Ovary (tissue), 3 donors: Measurements from ENCODE around the gene CCBE1.

ENCODE experiments used
- POLR2A ChIP-seq: fragments of 450-650 bp; IDR thresholded peaks from one replicate; pipeline ENCODE4 v1.6.1; 2017; ENCODE audit warnings: antibody characterized with exemption, mild to moderate bottlenecking, moderate library complexity
- TF ChIP-seq, protein P1 (sequence below), 3 donors: fragments of 450-650 bp in 2 of 3; fragments of 200-600 bp in 1 of 3; IDR thresholded peaks; one replicate each; pipeline versions ENCODE4 v1.5.1 to v1.8.0; 2016 to 2022; ENCODE audit warnings: antibody characterized with exemption in 3 of 3, mild to moderate bottlenecking in 1 of 3
- donor health status: DM: no; HTN: no; CAD: no.

- TF ChIP-seq, protein P1, sequence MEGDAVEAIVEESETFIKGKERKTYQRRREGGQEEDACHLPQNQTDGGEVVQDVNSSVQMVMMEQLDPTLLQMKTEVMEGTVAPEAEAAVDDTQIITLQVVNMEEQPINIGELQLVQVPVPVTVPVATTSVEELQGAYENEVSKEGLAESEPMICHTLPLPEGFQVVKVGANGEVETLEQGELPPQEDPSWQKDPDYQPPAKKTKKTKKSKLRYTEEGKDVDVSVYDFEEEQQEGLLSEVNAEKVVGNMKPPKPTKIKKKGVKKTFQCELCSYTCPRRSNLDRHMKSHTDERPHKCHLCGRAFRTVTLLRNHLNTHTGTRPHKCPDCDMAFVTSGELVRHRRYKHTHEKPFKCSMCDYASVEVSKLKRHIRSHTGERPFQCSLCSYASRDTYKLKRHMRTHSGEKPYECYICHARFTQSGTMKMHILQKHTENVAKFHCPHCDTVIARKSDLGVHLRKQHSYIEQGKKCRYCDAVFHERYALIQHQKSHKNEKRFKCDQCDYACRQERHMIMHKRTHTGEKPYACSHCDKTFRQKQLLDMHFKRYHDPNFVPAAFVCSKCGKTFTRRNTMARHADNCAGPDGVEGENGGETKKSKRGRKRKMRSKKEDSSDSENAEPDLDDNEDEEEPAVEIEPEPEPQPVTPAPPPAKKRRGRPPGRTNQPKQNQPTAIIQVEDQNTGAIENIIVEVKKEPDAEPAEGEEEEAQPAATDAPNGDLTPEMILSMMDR (IDR thresholded peaks at IDR 0.05): no peak
- TF ChIP-seq POLR2A: no peak
Observed at GRCh38 chr18:59423259-59423658, 274.0 kb downstream of the CCBE1 start.
